GDM1 (cell line): ENCODE measurements around the gene SRMS.
A peak's percentile ranks its signal among the peaks of the same experiment; 100 is the strongest.
"Not testable (repeated sequence)": the region's sequence is repeated elsewhere in the genome, so short reads cannot be mapped to it uniquely, and the experiment has no call there.

ENCODE experiments used
- DNase-seq: peaks from one replicate; lab custom pipeline; 2025; lab: John Stamatoyannopoulos, UW

The SRMS gene

GRCh38 chr20:63565699-63566335 is 18.3 kb upstream of the SRMS start:
- no peak for DNase-seq

- DNase-seq: no peak
Observed at GRCh38 chr20:63565021-63565698, 17.6 kb upstream of the SRMS start.

- DNase-seq: no peak
Observed at GRCh38 chr20:63564036-63564810, 16.7 kb upstream of the SRMS start.

- DNase-seq: no peak
Observed at GRCh38 chr20:63563225-63563935, 15.8 kb upstream of the SRMS start.

- no peak for DNase-seq
Observed at GRCh38 chr20:63562461-63563224, 15.1 kb upstream of the SRMS start.

- DNase-seq: no peak
Observed at GRCh38 chr20:63561624-63562396, 14.3 kb upstream of the SRMS start.

GRCh38 chr20:63560856-63561609 is 13.5 kb upstream of the SRMS start:
- DNase-seq: no peak

- no peak for DNase-seq
Observed at GRCh38 chr20:63560333-63560805, 12.8 kb upstream of the SRMS start.

- DNase-seq: not testable (repeated sequence)
Observed at GRCh38 chr20:63559485-63560332, 12.2 kb upstream of the SRMS start.

- no peak for DNase-seq
Observed at GRCh38 chr20:63558804-63559484, 11.4 kb upstream of the SRMS start.

- DNase-seq: no peak
Observed at GRCh38 chr20:63557481-63557891, 9.9 kb upstream of the SRMS start.

- DNase-seq: no peak
Observed at GRCh38 chr20:63556873-63557478, 9.4 kb upstream of the SRMS start.

GRCh38 chr20:63555661-63556381 is 8.3 kb upstream of the SRMS start:
- no peak for DNase-seq

GRCh38 chr20:63554361-63555278 is 7.1 kb upstream of the SRMS start:
- no peak for DNase-seq

GRCh38 chr20:63553933-63554290 is 6.4 kb upstream of the SRMS start, which contains the start of gene FNDC11:
Gene FNDC11, plus strand, starts transcription at chr20:63554159. Its CDS starts 1,505 bp downstream, at chr20:63555664.
- DNase-seq: peak; percentile 37

GRCh38 chr20:63553251-63553932 is 5.8 kb upstream of the SRMS start:
- peak; percentile 89 for DNase-seq
